ENCODE measurements around the gene CNTNAP5.
"Not testable (repeated sequence)": the region's sequence is repeated elsewhere in the genome, so short reads cannot be mapped to it uniquely, and the experiment has no call there.

CNTNAP5 gene

GRCh38 chr2:124327303-124327702 lies 302.2 kb downstream of the CNTNAP5 start:
- no peak for DNase-seq

- DNase-seq, result no peak
Measured at GRCh38 chr2:124328397-124328796, 303.3 kb downstream of the CNTNAP5 start.

- no peak for DNase-seq
Measured at GRCh38 chr2:124333784-124334183, 308.7 kb downstream of the CNTNAP5 start.

- no peak for DNase-seq
Measured at GRCh38 chr2:124335058-124335457, 310.0 kb downstream of the CNTNAP5 start.

- DNase-seq, result no peak
Measured at GRCh38 chr2:124339709-124340108, 314.6 kb downstream of the CNTNAP5 start.

- DNase-seq, result no peak
Measured at GRCh38 chr2:124343827-124344498, 318.9 kb downstream of the CNTNAP5 start.

GRCh38 chr2:124347209-124347608 lies 322.1 kb downstream of the CNTNAP5 start:
- no peak for DNase-seq

GRCh38 chr2:124353656-124354055 lies 328.6 kb downstream of the CNTNAP5 start:
- DNase-seq, result no peak

- no peak for DNase-seq
Measured at GRCh38 chr2:124354466-124354865, 329.4 kb downstream of the CNTNAP5 start.

- not testable (repeated sequence) for DNase-seq
Measured at GRCh38 chr2:124361966-124362365, 336.9 kb downstream of the CNTNAP5 start.

GRCh38 chr2:124369181-124369580 lies 344.1 kb downstream of the CNTNAP5 start:
- no peak for DNase-seq

- no peak for DNase-seq
Measured at GRCh38 chr2:124380221-124380749, 355.2 kb downstream of the CNTNAP5 start.

GRCh38 chr2:124382067-124382618 lies 357.1 kb downstream of the CNTNAP5 start:
- no peak for DNase-seq

- DNase-seq, result no peak
Measured at GRCh38 chr2:124395961-124396360, 370.9 kb downstream of the CNTNAP5 start.

GRCh38 chr2:124402274-124402673 lies 377.2 kb downstream of the CNTNAP5 start:
- no peak for DNase-seq

GRCh38 chr2:124407836-124408534 lies 382.9 kb downstream of the CNTNAP5 start:
- not testable (repeated sequence) for DNase-seq

GRCh38 chr2:124424074-124424473 lies 399.0 kb downstream of the CNTNAP5 start:
- DNase-seq, result no peak

GRCh38 chr2:124426122-124426521 lies 401.0 kb downstream of the CNTNAP5 start:
- no peak for DNase-seq

GRCh38 chr2:124426625-124427024 lies 401.5 kb downstream of the CNTNAP5 start:
- DNase-seq, result no peak

- no peak for DNase-seq
Measured at GRCh38 chr2:124437811-124438210, 412.7 kb downstream of the CNTNAP5 start.

GRCh38 chr2:124450481-124450880 lies 425.4 kb downstream of the CNTNAP5 start:
- DNase-seq, result no peak

- DNase-seq, result no peak
Measured at GRCh38 chr2:124476291-124476690, 451.2 kb downstream of the CNTNAP5 start.

GRCh38 chr2:124478761-124479160 lies 453.7 kb downstream of the CNTNAP5 start:
- no peak for DNase-seq

- peak; percentile 35 for DNase-seq
Measured at GRCh38 chr2:124480958-124481357, 455.9 kb downstream of the CNTNAP5 start.

Data from DMS153 (cell line).